Measurements from ENCODE around the gene SLCO3A1. TPM values are rescaled to one million over a fixed set of nuclear protein-coding genes. Genes with fewer than 3 reads are reported as not detected.
"Not testable (repeated sequence)": the region's sequence is repeated elsewhere in the genome, so short reads cannot be mapped to it uniquely, and the experiment has no call there.

Gene SLCO3A1
- total RNA-seq, 1 experiment from 2014 or later: not detected

GRCh38 chr15:92040350-92040749, 186.8 kb downstream of the SLCO3A1 start:
- in situ Hi-C loops (cut with HindIII; ENCODE audit: low sequenced_read_pairs): no loop called here
- DNase-seq (ENCODE audit: low spot score): no peak

- in situ Hi-C loops (cut with HindIII; ENCODE audit: low sequenced_read_pairs): no loop called here
- no peak for DNase-seq (ENCODE audit: low spot score)
These were observed 187.9 kb downstream of the SLCO3A1 start for GRCh38 chr15:92041371-92041770.

- in situ Hi-C loops (cut with HindIII; ENCODE audit: low sequenced_read_pairs): no loop called here
- no peak for DNase-seq (ENCODE audit: low spot score)
These were observed 189.8 kb downstream of the SLCO3A1 start for GRCh38 chr15:92043283-92043682.

- DNase-seq (ENCODE audit: low spot score): no peak
- in situ Hi-C loops (cut with HindIII; ENCODE audit: low sequenced_read_pairs): no loop called here
These were observed 190.8 kb downstream of the SLCO3A1 start for GRCh38 chr15:92044203-92044909.

- in situ Hi-C loops (cut with HindIII; ENCODE audit: low sequenced_read_pairs): no loop called here
These were observed 194.4 kb downstream of the SLCO3A1 start for GRCh38 chr15:92047900-92048299.

GRCh38 chr15:92048739-92049138, 195.2 kb downstream of the SLCO3A1 start:
- in situ Hi-C loops (cut with HindIII; ENCODE audit: low sequenced_read_pairs): no loop called here
- no peak for DNase-seq (ENCODE audit: low spot score)

More at GRCh38 chr15:92047900-92048299, 194.4 kb downstream of the SLCO3A1 start:
- no peak for DNase-seq (ENCODE audit: low spot score)

- DNase-seq (ENCODE audit: low spot score): no peak
- in situ Hi-C loops (cut with HindIII; ENCODE audit: low sequenced_read_pairs): no loop called here
These were observed 195.9 kb downstream of the SLCO3A1 start for GRCh38 chr15:92049290-92049989.

GRCh38 chr15:92050220-92050898, 196.9 kb downstream of the SLCO3A1 start:
- DNase-seq (ENCODE audit: low spot score): no peak
- in situ Hi-C loops (cut with HindIII; ENCODE audit: low sequenced_read_pairs): no loop called here

- in situ Hi-C loops (cut with HindIII; ENCODE audit: low sequenced_read_pairs): no loop called here
- no peak for DNase-seq (ENCODE audit: low spot score)
These were observed 198.2 kb downstream of the SLCO3A1 start for GRCh38 chr15:92051716-92052115.

- in situ Hi-C loops (cut with HindIII; ENCODE audit: low sequenced_read_pairs): no loop called here
- no peak for DNase-seq (ENCODE audit: low spot score)
These were observed 200.3 kb downstream of the SLCO3A1 start for GRCh38 chr15:92053753-92054316.

- in situ Hi-C loops (cut with HindIII; ENCODE audit: low sequenced_read_pairs): no loop called here
- no peak for DNase-seq (ENCODE audit: low spot score)
These were observed 203.4 kb downstream of the SLCO3A1 start for GRCh38 chr15:92056875-92057274.

- in situ Hi-C loops (cut with HindIII; ENCODE audit: low sequenced_read_pairs): no loop called here
- peak; percentile 76 for DNase-seq (ENCODE audit: low spot score)
These were observed 205.8 kb downstream of the SLCO3A1 start for GRCh38 chr15:92059036-92059970.

GRCh38 chr15:92059971-92060311, 206.4 kb downstream of the SLCO3A1 start:
- in situ Hi-C loops (cut with HindIII; ENCODE audit: low sequenced_read_pairs); DNase-seq (ENCODE audit: low spot score): not testable (repeated sequence)

GRCh38 chr15:92061511-92062195, 208.1 kb downstream of the SLCO3A1 start:
- in situ Hi-C loops (cut with HindIII; ENCODE audit: low sequenced_read_pairs): no loop called here
- DNase-seq (ENCODE audit: low spot score): no peak

GRCh38 chr15:92062505-92062904, 209.0 kb downstream of the SLCO3A1 start:
- DNase-seq (ENCODE audit: low spot score): peak; percentile 41
- in situ Hi-C loops (cut with HindIII; ENCODE audit: low sequenced_read_pairs): no loop called here

- DNase-seq (ENCODE audit: low spot score): no peak
- in situ Hi-C loops (cut with HindIII; ENCODE audit: low sequenced_read_pairs): no loop called here
These were observed 214.6 kb downstream of the SLCO3A1 start for GRCh38 chr15:92068121-92068520.

- no peak for DNase-seq (ENCODE audit: low spot score)
- in situ Hi-C loops (cut with HindIII; ENCODE audit: low sequenced_read_pairs): no loop called here
These were observed 216.1 kb downstream of the SLCO3A1 start for GRCh38 chr15:92069308-92070250.
